KOPT-K1 (cell line): Measurements from ENCODE around the gene ITIH1.
A peak's percentile ranks its signal among the peaks of the same experiment; 100 is the strongest.
"Not testable (repeated sequence)": the region's sequence is repeated elsewhere in the genome, so short reads cannot be mapped to it uniquely, and the experiment has no call there.

Experiments
- H3K27ac ChIP-seq: fragments of 200-600 bp; sonication (generic); 2 replicates; pipeline ENCODE4 v1.5.1; 2016; ENCODE audit warnings: antibody characterized with exemption, mild to moderate bottlenecking, low read depth, low read length; ENCODE audit not compliant: poor library complexity, severe bottlenecking
- H3K36me3 ChIP-seq: fragments of 200-600 bp; sonication (generic); 2 replicates; pipeline ENCODE4 v1.5.1; 2017; ENCODE audit warnings: antibody characterized with exemption, mild to moderate bottlenecking, low read length, moderate library complexity; ENCODE audit not compliant: insufficient read depth
- H3K9me3 ChIP-seq: fragments of 200-600 bp; sonication (generic); 2 replicates; pipeline ENCODE4 v1.5.1; 2017; ENCODE audit warnings: antibody characterized with exemption, low read length, mild to moderate bottlenecking; ENCODE audit not compliant: insufficient read depth, poor library complexity, severe bottlenecking

The ITIH1 gene

GRCh38 chr3:52770496-52771333 lies 6.7 kb upstream of the ITIH1 start, which contains the start of gene NEK4:
Gene NEK4, minus strand, starts transcription at chr3:52770940. Its CDS starts 194 bp downstream, at chr3:52770746.
- Histone ChIP-seq H3K27ac (peak within 1 kb of the TSS; percentile 84), H3K9me3 (no peaks in the 10 kb centered on the region), H3K36me3 (peaks cover 26% of the 10 kb centered on the region)

GRCh38 chr3:52771334-52771681 lies 6.1 kb upstream of the ITIH1 start:
- Histone ChIP-seq H3K9me3 (no peaks in the 10 kb centered on the region), H3K36me3 (peaks cover 20% of the 10 kb centered on the region), H3K27ac (peak overlapping the region; percentile 84)

- Histone ChIP-seq H3K36me3 (peaks cover 16% of the 10 kb centered on the region), H3K9me3 (no peaks in the 10 kb centered on the region), H3K27ac (peak overlapping the region; percentile 84)
Measured at GRCh38 chr3:52771702-52772101, 5.7 kb upstream of the ITIH1 start.

- Histone ChIP-seq H3K9me3 (no peaks in the 10 kb centered on the region), H3K27ac (no peak overlapping the region), H3K36me3 (no peaks in the 10 kb centered on the region)
Measured at GRCh38 chr3:52773361-52774065, 3.9 kb upstream of the ITIH1 start.

GRCh38 chr3:52774066-52774713 lies 3.2 kb upstream of the ITIH1 start:
- no peaks in the 10 kb centered on the region for H3K36me3 ChIP-seq
- no peaks in the 10 kb centered on the region for H3K9me3 ChIP-seq
- H3K27ac ChIP-seq, result no peak overlapping the region

GRCh38 chr3:52774901-52775864 lies 2.2 kb upstream of the ITIH1 start:
- Histone ChIP-seq H3K36me3 (no peaks in the 10 kb centered on the region), H3K9me3 (no peaks in the 10 kb centered on the region), H3K27ac (no peak overlapping the region)

GRCh38 chr3:52775877-52776276 lies 1.5 kb upstream of the ITIH1 start:
- Histone ChIP-seq H3K36me3 (no peaks in the 10 kb centered on the region), H3K27ac (no peak overlapping the region), H3K9me3 (no peaks in the 10 kb centered on the region)

GRCh38 chr3:52776486-52776885 lies 913 bp upstream of the ITIH1 start:
- not testable (repeated sequence) for H3K27ac ChIP-seq, H3K9me3 ChIP-seq, H3K36me3 ChIP-seq

GRCh38 chr3:52777959-52778805 lies 783 bp downstream of the ITIH1 start:
- Histone ChIP-seq H3K36me3 (no peaks in the 10 kb centered on the region), H3K27ac (no peak overlapping the region), H3K9me3 (no peaks in the 10 kb centered on the region)

- Histone ChIP-seq H3K36me3 (no peaks in the 10 kb centered on the region), H3K9me3 (no peaks in the 10 kb centered on the region), H3K27ac (no peak overlapping the region)
Measured at GRCh38 chr3:52779011-52779836, 1.8 kb downstream of the ITIH1 start.

GRCh38 chr3:52779837-52780585 lies 2.6 kb downstream of the ITIH1 start:
- no peak overlapping the region for H3K27ac ChIP-seq

GRCh38 chr3:52781741-52782140 lies 4.3 kb downstream of the ITIH1 start:
- Histone ChIP-seq H3K27ac (no peak overlapping the region), H3K9me3 (no peaks in the 10 kb centered on the region), H3K36me3 (no peaks in the 10 kb centered on the region)

More at GRCh38 chr3:52779837-52780585, 2.6 kb downstream of the ITIH1 start:
- no peaks in the 10 kb centered on the region for H3K36me3 ChIP-seq
- H3K9me3 ChIP-seq, result no peaks in the 10 kb centered on the region
